Body of pancreas (tissue), 4 donors: ENCODE results near the gene PNPLA7.

ENCODE experiments used
- CTCF ChIP-seq, 7 experiments: fragments of 450-650 bp in 4 of 7; fragments of 200-600 bp in 3 of 7; sonication (generic) in 3 of 7; IDR thresholded peaks; one replicate each; pipeline ENCODE4 v1.5.1; 2016 to 2019; ENCODE audit warnings: antibody characterized with exemption in 7 of 7
- POLR2A ChIP-seq, 3 donors: fragments of 450-650 bp; IDR thresholded peaks; one replicate each; pipeline ENCODE4 v1.6.1; 2016; ENCODE audit warnings: antibody characterized with exemption in 3 of 3, mild to moderate bottlenecking in 2 of 3

GRCh38 chr9:137589441-137590122 is 39.4 kb upstream of the PNPLA7 start:
- no peak for TF ChIP-seq CTCF (IDR thresholded peaks at IDR 0.05)
- no peak for TF ChIP-seq POLR2A (IDR thresholded peaks at IDR 0.05)
